Suppressor macrophage (primary cell): ENCODE results near the gene FAM20C.
"Not testable (repeated sequence)": the region's sequence is repeated elsewhere in the genome, so short reads cannot be mapped to it uniquely, and the experiment has no call there.

Source experiments
- DNase-seq, 4 experiments: peaks; one replicate each; pipeline ENCODE4 v3.0.0-alpha.2; 2020 to 2022

FAM20C gene

DNA sequence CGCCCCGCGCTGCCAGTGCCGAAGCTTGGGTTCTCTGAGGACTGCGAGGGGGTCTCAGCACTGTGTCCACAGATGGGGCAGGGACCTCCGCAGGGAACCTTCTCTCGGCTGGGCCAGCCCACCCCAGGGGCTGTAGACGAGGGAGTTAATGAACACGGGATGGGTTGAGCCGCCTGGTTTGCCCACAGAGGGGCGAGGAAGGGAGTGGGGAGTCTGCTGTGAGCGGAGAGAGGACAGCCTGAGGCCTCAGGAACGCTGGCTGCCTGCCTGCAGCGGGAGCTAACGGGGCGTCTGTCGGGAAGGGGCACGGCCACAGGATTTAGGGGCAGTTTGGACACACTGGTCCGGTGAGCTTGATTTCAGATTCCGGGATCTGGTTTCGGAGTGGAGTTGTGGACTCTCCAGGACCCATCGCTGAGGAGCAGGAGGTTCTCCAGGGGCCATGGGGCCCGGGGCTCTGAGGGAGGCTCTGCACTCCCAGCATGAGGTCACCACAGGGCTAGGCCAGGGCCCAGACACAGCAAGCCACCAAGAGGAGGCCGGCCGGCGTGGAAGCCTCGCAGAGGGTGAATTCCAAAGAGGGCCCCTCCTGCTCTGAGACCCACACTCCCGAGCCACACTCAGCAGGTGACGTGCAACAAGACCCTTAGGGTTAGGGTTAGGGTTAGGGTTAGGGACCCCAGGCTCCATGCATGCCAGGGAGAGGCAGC is 19.0 kb upstream of the FAM20C start:
- DNase-seq, result peak in 2 of 4 experiments; percentile 0

DNA sequence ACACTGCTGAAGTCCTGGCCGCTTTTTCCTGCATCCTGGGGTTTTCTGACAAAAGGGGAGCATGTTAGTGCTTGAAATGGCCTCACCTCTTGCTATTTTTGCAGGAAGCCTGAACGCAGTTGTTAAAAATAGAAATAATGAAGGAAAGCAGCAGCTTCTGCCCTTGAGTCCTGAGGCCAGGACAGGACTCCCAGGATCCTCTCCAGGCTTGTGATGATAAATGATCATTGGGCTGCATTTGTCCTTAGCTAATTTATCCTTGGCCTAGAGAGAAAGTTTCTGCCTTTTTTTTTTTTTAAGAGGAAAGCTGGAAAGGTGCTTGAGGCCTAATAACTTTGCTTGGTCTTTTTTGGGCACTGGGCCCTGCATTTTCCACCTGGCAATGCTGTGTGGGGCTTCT is 17.7 kb upstream of the FAM20C start:
- DNase-seq, result peak in 2 of 4 experiments; percentile 0

DNA sequence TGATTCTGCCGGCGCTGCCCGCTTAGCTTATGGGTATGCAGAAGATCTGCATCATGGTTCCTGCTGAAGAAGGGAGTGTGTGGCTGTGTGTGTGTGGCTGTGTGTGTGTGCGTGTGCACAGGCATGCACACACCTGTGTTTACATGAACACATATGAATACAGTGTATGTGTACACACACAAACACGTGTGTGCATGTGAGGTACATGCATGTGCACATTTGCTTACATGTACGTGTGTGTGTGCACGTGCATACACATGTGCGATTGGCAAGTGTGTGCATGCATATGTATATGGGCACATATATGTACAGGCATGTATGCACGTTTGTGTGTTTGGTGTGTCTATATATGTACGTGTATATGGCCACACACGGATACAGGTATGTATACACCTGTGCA is 16.4 kb upstream of the FAM20C start:
- peak in 2 of 4 experiments; percentile 0 for DNase-seq

DNA sequence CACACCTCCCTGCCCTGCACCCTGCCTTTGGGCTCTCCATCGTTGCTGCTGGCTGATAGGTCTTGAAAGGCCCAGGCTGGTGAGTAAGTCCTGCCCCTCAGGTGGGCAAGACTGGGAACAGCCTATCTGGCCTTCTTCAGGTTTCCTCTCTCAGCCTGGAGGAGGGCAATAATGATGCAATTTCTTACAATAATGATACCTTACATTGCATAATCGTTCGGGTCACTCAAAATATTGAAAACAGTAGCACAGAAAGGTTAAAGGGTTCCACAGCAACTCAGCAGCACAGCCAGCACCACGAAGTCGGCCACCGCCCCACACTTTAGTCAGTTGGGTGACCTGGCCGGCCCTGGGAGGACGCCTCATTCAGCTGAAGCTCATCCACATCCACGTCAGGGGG is 16.0 kb upstream of the FAM20C start:
- peak in 2 of 4 experiments; percentile 0 for DNase-seq

DNA sequence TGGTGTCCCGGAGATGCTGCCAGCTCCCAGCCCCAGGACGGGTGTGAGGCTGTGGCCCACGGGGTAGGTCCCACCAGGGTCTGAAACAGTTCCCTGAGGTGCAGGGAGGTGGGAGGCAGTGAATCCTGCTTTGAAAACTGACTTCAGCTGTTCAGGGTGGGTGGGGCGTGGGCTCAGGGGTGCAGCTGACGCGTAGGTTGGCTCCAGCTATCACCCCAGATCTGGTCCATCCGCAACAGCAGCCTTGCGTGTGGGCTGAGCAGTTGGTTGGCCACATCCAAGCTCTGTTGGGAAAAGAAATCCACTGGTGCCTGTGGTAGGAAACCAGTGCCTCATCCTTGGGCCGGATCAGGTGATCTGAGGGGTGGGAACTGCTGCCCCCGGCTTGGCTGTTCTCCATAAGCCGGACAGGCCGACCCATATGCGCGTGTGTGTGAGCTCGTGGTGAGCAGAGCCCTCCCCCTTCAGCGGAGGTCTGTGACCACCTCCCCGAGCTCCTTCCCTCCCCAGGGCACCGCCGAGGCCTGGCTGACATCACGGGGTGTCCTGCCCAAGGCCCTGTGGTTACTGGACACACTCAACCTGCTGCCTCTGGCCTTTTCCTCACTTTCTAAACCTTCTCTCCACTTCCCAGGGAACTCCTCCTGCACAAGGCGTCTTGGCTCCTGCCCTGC is 15.4 kb upstream of the FAM20C start:
- peak in 2 of 4 experiments; percentile 0 to 1 for DNase-seq

DNA sequence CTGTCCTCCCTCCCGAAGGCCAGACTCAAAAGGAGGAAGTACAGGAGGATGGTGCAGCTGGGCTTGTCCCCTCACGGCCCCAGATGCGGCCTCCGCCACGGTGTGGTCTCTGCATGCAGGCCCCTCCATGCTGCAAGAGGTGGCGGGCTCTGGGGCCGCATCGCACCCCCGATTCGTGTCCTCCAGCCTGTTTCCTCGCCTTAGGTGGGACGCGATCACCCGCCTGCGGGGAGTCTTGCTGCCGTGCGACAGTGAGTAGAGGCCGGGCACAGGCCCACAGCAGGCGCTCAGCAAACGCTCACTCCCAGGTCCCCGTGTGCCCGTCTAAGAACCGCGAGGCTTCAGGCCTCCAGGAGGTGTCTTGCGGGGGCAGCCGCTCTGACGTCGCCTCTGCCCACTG is 13.9 kb upstream of the FAM20C start:
- peak in 1 of 4 experiments; percentile 1 for DNase-seq

DNA sequence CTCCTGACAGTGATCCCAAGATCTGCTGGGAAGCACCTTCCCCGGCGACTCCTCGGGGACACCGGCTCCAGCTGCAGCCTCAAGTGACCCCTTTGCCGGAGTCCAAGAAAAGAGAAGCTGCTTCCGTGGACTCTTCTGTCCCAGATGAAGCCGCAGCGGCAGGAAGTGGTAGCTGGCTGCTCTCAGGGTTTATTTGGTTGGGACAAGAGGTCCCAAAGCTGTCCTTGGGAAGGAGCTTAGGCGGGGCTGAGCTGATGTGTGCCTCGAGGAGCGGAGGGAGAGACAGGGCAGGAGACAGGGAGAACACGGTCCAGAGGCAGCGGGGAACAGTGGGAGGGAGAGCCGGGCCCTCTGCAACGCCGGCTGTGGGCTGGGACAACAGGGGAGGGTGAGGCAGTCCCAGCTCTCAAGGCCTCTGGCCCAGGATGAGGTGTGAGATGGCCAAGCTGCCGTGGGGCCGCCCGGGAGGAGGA is 13.1 kb upstream of the FAM20C start:
- DNase-seq, result peak in 2 of 4 experiments; percentile 3 to 15

DNA sequence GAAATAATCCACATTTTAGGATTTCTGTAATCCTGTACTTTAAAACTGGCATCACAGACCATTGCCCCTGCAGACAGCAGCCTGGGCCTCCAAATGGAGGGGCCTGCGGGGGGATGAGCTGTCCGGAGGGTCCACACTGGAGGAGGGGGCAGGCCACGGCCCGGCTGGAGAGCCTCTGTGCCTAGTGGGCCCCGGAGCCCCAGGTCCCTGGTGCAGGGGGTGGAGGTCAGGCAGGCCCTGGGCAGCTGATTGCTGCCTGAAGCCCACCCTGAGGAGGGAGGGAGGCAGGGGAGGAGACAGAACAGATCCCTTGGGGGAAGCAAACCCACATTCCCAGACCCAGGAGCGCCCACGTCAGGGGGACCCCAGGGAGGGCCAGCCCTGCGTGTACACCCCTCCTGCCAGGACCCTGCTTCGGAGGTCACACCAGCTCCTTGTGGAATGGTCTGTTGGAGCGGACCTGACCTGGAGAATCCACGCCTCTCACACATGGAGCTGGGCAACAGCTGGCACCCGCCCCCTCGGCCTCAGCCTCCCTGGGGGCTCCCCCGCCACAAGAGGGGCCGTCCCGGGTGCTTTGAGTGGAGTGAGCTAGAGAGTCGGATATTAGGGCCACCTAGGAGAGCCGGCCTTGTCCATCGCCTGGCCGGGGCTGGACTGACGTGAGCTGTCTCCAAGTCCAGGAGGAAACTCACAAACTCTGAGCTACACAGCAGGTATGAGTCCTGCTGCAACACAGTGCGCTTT is 12.2 kb upstream of the FAM20C start:
- DNase-seq, result peak in 1 of 4 experiments; percentile 0

DNA sequence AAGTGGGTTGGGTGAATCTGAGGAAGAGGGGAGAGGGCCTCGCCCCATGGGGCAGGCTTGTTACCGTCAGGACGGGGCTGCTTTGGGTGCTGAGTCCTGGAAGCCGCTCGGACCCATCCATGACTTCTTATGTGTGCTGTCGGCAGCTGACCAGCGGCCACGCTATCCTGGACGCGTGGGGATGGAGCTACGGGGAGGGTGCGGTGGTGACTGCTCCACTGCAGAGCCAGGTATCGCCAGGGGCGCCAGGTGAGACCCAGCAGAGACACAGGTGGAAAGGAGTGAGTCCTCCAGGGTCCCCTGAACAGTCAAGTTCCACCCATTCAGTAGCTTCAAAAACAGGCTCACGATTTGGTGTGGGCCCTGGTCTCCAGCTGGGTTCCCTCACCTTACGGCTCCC is 10.6 kb upstream of the FAM20C start:
- no peak for DNase-seq

DNA sequence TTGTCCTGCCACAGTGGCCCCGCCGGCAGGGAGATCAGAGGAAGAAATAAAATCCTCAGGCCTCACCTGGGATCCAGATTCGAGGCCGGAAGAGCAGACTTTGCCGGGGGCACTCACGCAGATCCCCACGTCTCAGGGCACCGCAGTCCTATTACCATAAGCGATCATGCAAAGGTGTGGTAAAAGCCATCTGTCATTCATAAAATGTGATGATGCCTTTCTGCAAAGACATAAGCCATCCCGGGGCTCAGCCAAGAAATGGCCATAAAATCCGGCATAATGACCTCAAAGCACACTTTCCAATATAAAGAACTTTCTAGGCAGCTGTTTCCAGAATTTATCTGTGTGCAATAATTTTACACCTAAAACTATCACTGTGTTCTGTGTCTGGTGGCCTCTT is 9.9 kb upstream of the FAM20C start:
- not testable (repeated sequence) for DNase-seq

DNA sequence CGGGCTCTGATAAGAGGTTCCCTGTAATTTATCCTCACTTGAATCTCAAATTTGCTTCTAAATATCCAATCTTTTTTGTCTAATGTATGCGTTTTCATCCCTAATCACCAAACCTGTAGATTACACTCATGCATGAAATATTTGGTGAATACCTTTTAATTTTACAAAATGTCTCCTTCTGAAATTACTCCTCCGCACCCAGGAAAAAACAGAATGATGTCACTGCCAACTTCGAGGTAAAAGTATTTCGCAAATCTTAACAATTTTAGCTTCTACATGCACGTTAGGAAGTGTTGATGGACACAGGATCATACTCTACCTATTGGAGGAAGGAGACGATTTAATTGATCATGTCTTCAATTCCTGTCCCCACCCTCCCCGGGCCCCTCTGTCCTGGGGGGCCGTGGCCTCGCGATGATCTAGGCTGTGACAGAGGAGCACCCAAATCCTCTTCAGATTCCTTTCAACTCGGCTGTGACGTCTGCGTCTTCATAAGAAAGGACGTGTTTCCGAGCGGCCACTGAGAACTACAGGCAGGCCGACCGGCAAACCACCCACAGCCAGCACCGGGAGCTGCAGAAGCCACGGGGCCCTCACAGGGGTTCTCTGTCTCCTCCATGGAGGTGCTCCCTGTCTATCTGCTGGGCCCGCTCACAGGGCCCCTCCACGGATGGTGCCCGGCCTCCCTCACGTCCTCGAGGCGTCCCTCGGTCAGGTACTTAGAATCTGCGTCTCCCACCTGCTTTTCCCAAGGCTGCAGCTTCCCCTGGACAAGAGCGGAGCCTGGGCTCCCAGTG is 8.7 kb upstream of the FAM20C start:
- no peak for DNase-seq

DNA sequence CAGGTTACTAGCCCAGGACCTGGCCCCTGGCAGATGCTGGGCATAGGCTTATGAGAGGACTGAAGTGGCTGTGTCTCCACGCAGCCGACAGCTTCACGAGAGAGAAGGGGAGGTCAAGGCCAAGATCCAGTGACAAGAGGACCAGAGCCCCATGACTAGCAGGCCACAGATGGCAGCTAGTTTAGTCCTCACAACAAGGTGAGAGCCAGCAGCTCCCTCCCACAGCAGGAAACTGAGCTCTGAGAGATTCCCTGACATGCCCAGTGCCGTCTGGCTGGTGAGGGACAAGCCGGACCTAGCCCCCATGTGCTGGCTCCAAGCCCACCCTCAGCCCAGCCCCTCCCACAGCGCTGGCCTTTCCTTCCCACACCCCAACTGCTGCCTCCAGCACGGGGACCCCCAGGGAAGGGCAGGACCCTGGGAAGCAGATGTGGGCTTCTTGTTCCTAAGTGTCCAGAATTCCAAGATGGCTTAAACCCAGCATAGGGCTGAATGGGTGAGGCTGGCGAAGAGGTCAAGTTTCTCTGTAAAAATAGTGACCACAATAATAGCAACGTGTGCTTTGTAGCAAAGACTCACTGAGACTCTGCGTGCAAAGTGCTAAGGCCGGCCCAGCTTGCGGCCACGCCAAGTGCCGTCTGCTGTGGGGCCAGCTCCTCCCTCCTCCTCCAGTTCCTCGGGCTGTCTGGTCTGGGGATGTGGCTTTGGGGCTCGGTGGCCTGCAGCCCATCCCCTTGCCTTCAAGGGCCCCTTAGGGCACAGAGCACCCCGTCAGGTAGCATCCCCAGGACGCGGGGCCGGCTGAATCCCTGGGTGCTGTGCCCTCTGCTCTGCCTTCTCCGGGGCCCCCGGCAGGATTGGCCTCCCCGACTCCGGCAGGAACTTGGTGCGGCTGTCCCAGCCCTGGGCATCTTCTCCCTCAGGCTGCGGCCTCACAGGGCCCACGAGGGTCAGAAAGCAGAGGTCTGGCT is 7.8 kb upstream of the FAM20C start:
- DNase-seq, result no peak

DNA sequence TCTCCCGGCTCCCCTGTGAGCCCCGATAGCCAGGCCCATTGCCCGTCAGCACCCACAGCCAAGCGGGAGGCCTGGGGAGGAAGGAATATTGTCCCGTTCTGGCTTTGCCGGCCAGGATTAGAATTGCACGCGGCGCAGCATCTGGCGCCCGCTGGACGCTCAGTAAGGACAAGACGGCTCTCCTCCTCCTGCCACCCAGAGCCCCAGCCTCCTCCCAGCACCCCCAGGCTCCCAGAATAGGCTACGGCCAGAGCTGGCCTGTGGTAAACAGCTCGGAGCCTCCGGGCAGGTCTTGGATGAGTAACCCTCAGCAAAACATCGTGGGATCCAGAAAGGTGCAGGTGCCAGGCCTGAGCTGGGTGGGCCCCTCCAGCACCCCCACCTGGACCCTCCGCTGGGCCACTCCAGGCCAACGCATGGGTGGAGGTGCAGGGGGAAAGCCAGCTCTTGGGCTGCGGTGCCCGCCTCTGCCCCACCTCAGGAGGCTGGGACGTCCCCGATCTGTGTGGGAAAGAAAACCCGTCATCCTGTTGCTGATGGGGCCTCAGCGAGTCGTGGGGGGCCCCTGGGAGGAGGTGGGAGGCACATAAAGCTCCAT is 5.8 kb upstream of the FAM20C start:
- DNase-seq, result no peak

DNA sequence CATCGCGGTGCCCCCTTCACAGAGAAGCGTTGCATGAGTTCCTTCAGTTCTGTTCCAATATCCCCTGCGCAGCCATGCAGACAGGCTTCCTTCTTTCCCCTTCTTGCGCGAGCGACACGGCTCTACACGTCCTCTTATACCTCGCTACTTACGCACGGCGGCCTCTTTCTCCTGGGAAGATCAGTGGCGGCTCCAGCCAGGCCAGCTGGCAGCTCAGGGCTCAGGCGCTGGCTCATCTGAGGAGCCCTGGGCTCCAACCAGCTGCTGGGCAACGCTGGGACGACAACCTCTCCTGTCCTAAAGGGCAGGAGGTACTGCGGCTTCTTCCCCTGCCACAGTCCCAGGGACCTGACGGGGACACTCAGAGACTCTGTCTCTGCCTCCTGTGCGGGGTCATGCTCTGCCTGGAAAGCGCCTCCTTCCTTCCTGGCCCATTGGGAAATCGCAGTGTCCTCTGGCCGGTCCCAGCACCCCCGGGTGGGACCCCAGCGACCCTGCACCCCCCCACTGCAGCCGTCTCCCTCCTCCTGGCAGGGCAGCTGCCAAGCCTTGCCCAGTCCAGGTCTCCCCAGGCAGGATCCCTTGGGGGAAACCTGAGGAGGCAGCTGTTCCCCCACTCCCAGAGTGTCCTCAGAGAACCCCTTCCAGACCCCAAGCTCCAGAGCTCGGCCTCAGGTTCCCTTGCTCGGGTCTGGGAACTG is 5.0 kb upstream of the FAM20C start:
- peak in 1 of 4 experiments; percentile 71 for DNase-seq

DNA sequence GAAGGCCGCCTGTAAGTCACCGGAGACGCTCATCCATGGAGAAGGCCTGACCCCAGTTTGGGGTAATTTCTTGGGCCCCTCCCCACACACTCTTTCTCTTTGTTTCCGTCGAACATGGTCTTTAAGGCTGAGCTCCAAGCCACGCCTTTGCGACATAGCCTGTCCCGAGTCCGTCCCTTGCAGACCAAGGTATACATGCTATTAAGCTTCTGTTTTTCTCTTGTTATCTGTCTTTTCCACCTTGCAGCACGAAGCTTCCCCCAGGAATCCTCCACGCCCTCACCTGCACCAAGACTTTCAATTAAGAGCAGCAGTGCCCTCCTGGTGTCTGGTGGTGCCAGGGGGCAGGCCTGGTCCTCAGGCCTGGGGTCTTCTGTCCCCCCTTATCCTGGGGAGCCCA is 4.2 kb upstream of the FAM20C start:
- no peak for DNase-seq

DNA sequence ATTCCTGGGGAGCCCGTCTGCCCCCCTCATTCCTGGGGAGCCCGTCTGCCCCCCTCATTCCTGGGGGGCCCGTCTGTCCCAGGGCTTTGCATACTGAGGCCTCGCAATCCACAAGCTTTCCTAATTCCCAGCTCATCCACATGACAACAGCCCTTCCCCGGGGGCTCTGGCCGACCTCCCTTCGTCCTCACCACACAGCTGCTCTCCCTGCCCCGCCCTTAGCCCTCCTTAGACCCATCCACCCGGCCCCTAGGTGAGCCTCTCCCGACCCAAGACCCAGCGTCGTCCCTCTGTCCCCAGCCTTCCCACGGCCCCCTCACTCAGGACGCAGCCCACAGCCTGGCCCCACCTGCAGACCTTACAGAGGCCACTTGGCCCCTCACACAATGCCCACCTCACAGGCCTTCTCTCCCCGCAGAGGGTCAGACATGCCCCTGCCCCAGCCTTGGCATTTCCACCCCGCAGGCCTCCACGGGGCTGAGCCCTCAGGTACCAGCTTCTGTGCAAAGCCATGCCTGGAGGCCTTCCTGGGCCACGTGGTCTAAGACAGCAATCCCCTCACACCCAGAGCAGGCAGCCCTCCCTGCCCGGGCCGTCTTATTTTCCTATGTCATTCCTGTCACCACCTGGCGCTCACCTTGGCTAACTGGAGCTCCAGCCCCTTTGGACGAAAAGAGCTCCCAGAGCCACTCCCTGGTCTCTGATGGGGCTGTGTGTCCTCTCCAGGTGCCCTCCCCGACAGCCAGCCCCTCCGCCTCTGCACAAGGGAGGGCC is 3.5 kb upstream of the FAM20C start:
- DNase-seq, result no peak

DNA sequence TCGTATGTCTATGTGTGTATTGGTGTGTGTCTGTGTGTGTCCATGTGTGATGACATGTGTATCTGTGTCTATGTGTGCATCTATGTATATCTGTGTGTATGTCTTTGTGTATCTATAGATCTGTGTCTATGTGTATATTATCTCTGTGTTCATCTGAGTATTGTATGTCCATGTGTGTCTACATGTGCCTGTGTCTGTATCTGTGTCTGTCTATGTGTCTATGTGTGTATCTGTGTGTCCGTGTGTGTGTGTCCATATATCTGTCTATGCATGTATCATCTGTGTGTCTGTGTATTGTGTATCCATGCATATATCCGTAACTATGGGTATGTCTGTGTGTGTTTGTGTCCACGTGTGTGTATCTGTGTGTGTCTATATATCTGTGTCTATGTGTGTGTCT is 2.7 kb upstream of the FAM20C start:
- DNase-seq, result no peak

DNA sequence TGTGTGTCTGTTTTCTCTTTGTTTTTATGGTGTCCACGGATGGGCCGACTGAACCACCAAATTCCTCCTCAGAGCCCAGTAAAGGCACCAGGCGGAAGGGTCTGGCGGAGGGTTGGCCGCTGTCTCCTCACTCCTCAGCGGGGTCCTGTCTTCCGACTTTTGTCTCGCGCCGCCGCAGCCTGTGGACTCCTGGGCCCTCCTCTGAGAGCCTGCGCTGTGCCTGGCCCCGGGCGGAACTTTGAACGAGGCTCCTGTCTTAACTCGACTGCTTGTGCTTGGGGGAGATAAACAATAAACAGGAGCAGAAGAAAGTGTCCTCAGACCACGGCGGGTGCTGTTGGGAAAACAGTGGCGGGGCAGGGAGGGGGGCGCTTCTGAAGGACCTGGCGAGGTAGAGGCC is 2.2 kb upstream of the FAM20C start:
- DNase-seq, result no peak
